HepG2 (cell line): ENCODE results near the gene ATP8A1. TPM values are rescaled to one million over a fixed set of nuclear protein-coding genes. Genes with fewer than 3 reads are reported as not detected.

Experiments
- ARHGAP35 ChIP-seq: sonication (generic); formaldehyde crosslinking; IDR thresholded peaks from 2 replicates; pipeline ENCODE4 v1.9.0; 2022; ENCODE audit warnings: mild to moderate bottlenecking, inconsistent platforms, moderate library complexity, missing genetic modification reagents, borderline replicate concordance
- ATF3 ChIP-seq: sonication (generic); formaldehyde crosslinking; IDR thresholded peaks from 2 replicates; pipeline ENCODE4 v1.4.0; 2020; ENCODE audit warnings: missing genetic modification reagents
- HDAC6 ChIP-seq: fragments of 200-600 bp; sonication (generic); IDR thresholded peaks from 2 replicates; pipeline ENCODE4 v1.7.0; 2017; ENCODE audit warnings: mild to moderate bottlenecking, antibody characterized with exemption, low read length, low read depth
- HINFP ChIP-seq: sonication (generic); formaldehyde crosslinking; IDR thresholded peaks from 2 replicates; pipeline ENCODE4 v1.4.0; 2020; ENCODE audit warnings: low read depth, mild to moderate bottlenecking, missing genetic modification reagents
- HNRNPL ChIP-seq: fragments of 200-400 bp; formaldehyde crosslinking; IDR thresholded peaks from 2 replicates; pipeline ENCODE4 v1.6.1; 2017; ENCODE audit warnings: mild to moderate bottlenecking, low read depth, low read length
- JARID2 ChIP-seq: sonication (generic); formaldehyde crosslinking; IDR thresholded peaks from 2 replicates; pipeline ENCODE4 v1.8.1; 2023; ENCODE audit warnings: missing genetic modification reagents, inconsistent platforms; ENCODE audit not compliant: insufficient replicate concordance
- MED8 ChIP-seq: sonication (generic); formaldehyde crosslinking; IDR thresholded peaks from 2 replicates; pipeline ENCODE4 v1.8.1; 2023; ENCODE audit warnings: mild to moderate bottlenecking, missing genetic modification reagents; ENCODE audit not compliant: insufficient replicate concordance
- NFKB2 ChIP-seq: sonication (generic); formaldehyde crosslinking; IDR thresholded peaks from 2 replicates; pipeline ENCODE4 v1.4.0; 2020; ENCODE audit warnings: missing genetic modification reagents, borderline replicate concordance
- NKX3-1 ChIP-seq: sonication (generic); formaldehyde crosslinking; IDR thresholded peaks from 2 replicates; pipeline ENCODE4 v1.5.0; 2020; ENCODE audit warnings: missing genetic modification reagents
- NRL ChIP-seq: sonication (generic); formaldehyde crosslinking; IDR thresholded peaks from 2 replicates; pipeline ENCODE4 v1.5.0; 2020; ENCODE audit warnings: missing genetic modification reagents, mild to moderate bottlenecking, moderate library complexity, borderline replicate concordance
- PHF5A ChIP-seq: IDR thresholded peaks from one replicate; pipeline ENCODE4 v1.6.1; 2018; ENCODE audit warnings: low read depth, missing genetic modification reagents; ENCODE audit not compliant: unreplicated experiment
- PITX1 ChIP-seq: sonication (generic); formaldehyde crosslinking; IDR thresholded peaks from 2 replicates; pipeline ENCODE4 v1.5.1; 2020; ENCODE audit warnings: mild to moderate bottlenecking, missing genetic modification reagents
- RBAK ChIP-seq: sonication (generic); formaldehyde crosslinking; IDR thresholded peaks from 2 replicates; pipeline ENCODE4 v1.5.1; 2020; ENCODE audit warnings: mild to moderate bottlenecking, missing genetic modification reagents
- THRA ChIP-seq: sonication (generic); formaldehyde crosslinking; IDR thresholded peaks from 2 replicates; pipeline ENCODE4 v1.4.0; 2020; ENCODE audit warnings: missing genetic modification reagents, borderline replicate concordance
- THYN1 ChIP-seq: sonication (generic); formaldehyde crosslinking; IDR thresholded peaks from 2 replicates; pipeline ENCODE4 v1.8.1; 2023; ENCODE audit warnings: low read depth, mild to moderate bottlenecking, moderate library complexity, missing genetic modification reagents, borderline replicate concordance
- ZMAT3 ChIP-seq: sonication (generic); formaldehyde crosslinking; conservative IDR thresholded peaks from 2 replicates; pipeline ENCODE4 v1.7.0; 2021; ENCODE audit warnings: missing genetic modification reagents
- ZMYM3 ChIP-seq: sonication (generic); formaldehyde crosslinking; IDR thresholded peaks from 2 replicates; pipeline ENCODE4 v1.5.1; 2020; ENCODE audit warnings: mild to moderate bottlenecking, missing genetic modification reagents
- ZNF441 ChIP-seq: sonication (generic); formaldehyde crosslinking; IDR thresholded peaks from 2 replicates; pipeline ENCODE4 v1.7.0; 2021; ENCODE audit warnings: missing genetic modification reagents, borderline replicate concordance
- ZNF446 ChIP-seq: sonication (generic); formaldehyde crosslinking; IDR thresholded peaks from 2 replicates; pipeline ENCODE4 v1.5.0; 2020; ENCODE audit warnings: mild to moderate bottlenecking, missing genetic modification reagents
- ZNF652 ChIP-seq: IDR thresholded peaks from 2 replicates; pipeline ENCODE4 v1.6.1; 2016; ENCODE audit warnings: low read depth, borderline replicate concordance
- ZNF720 ChIP-seq: sonication (generic); formaldehyde crosslinking; IDR thresholded peaks from 2 replicates; pipeline ENCODE4 v1.4.0; 2020; ENCODE audit warnings: missing genetic modification reagents
- ZZZ3 ChIP-seq: sonication (generic); formaldehyde crosslinking; IDR thresholded peaks from 2 replicates; pipeline ENCODE4 v1.4.0; 2020; ENCODE audit warnings: missing genetic modification reagents, mild to moderate bottlenecking, borderline replicate concordance
- polyA plus RNA-seq, 8 experiments: library from polyadenylated mRNA; depleted of rRNA in 3 of 8; stranded (reverse) in 7 of 8; unstranded in 1 of 8; fragments of >200 nt; fragmentation: Illumina TruSeq in 4 of 8; extraction: Trizol in 4 of 8; gene quantifications; 2 replicates each; pipeline versions ENCODE4 v1.2.1 to v1.2.3, GENCODE V29; 2011 to 2016; ENCODE audit warnings: low read depth in 4 of 8, missing spikeins in 1 of 8, mixed read lengths in 1 of 8; ENCODE audit not compliant: insufficient read depth in 1 of 8
- total RNA-seq, 5 experiments: library from RNA; depleted of rRNA; stranded (reverse); fragments of >200 nt; fragmentation: Illumina TruSeq; extraction: Trizol; gene quantifications; 2 replicates each; pipeline ENCODE4 v1.2.3, GENCODE V29; 2016; ENCODE audit warnings: low read depth in 1 of 5
- TF ChIP-seq, protein P1 (sequence below): sonication (generic); formaldehyde crosslinking; IDR thresholded peaks from 2 replicates; pipeline ENCODE4 v1.5.1; 2020; ENCODE audit warnings: mild to moderate bottlenecking, missing genetic modification reagents

The ATP8A1 gene
- total and polyA plus RNA-seq, 2 of the 13 experiments (the other 11 are each of a cell fraction or from before 2014, with no cell fraction given), result 1.7 to 6.2 TPM

- TF ChIP-seq ZNF720 (CRISPR knock-in tag) (no peak), JARID2 (no peak), RBAK (CRISPR knock-in tag) (no peak), NKX3-1 (no peak), ATF3 (CRISPR knock-in tag) (0 out of 2 replicates have a peak, but pooled peaks have one; percentile 28), ZNF446 (CRISPR knock-in tag) (no peak), THYN1 (CRISPR knock-in tag) (no peak), PHF5A (CRISPR knock-in tag) (no peak), NFKB2 (peak; percentile 38; the same call in 1 of the 2 replicates), THRA (CRISPR knock-in tag) (no peak), ZMYM3 (CRISPR knock-in tag) (no peak), HNRNPL (0 out of 2 replicates have a peak, but pooled peaks have one; percentile 61), ARHGAP35 (no peak; the same call in none of the 2 replicates), NRL (peak; percentile 84), ZZZ3 (CRISPR knock-in tag) (no peak), MED8 (CRISPR knock-in tag) (no peak), ZNF652 (CRISPR knock-in tag) (no peak), HINFP (CRISPR knock-in tag) (no peak), ZNF441 (CRISPR knock-in tag) (no peak), HDAC6 (no peak), PITX1 (CRISPR knock-in tag) (peak; percentile 50; the same call in 1 of the 2 replicates), ZMAT3 (CRISPR knock-in tag) (peak; percentile 13; the same call in 1 of the 2 replicates)
- TF ChIP-seq, protein P1, sequence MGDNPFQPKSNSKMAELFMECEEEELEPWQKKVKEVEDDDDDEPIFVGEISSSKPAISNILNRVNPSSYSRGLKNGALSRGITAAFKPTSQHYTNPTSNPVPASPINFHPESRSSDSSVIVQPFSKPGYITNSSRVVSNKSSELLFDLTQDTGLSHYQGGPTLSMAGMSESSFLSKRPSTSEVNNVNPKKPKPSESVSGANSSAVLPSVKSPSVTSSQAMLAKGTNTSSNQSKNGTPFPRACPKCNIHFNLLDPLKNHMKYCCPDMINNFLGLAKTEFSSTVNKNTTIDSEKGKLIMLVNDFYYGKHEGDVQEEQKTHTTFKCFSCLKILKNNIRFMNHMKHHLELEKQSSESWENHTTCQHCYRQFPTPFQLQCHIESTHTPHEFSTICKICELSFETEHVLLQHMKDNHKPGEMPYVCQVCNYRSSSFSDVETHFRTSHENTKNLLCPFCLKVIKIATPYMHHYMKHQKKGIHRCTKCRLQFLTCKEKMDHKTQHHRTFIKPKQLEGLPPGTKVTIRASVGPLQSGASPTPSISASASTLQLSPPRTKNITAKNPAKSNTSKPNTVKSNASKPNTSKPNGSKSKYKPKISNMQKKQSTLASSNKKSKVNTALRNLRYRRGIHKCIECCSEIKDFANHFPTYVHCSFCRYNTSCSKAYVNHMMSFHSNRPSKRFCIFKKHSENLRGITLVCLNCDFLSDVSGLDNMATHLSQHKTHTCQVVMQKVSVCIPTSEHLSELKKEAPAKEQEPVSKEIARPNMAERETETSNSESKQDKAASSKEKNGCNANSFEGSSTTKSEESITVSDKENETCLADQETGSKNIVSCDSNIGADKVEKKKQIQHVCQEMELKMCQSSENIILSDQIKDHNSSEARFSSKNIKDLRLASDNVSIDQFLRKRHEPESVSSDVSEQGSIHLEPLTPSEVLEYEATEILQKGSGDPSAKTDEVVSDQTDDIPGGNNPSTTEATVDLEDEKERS (CRISPR knock-in tag), result no peak
Observed at GRCh38 chr4:42656944-42657792, at the start of gene ATP8A1 (continued).
